IMR-90 (cell line): Measurements from ENCODE around the gene GPX5. TPM values are rescaled to one million over a fixed set of nuclear protein-coding genes. Genes with fewer than 3 reads are reported as not detected.

Source experiments
- ATAC-seq: fragments of 200-7000 bp; cut with Tn5 transposase; 2 replicates; pipeline ENCODE4 v1.9.1; 2020; ENCODE audit warnings: low read depth, mild to moderate bottlenecking, moderate library complexity
- BruUV-seq: library from RNA; stranded (reverse); fragments of 400-500 nt; replicated peaks from 2 replicates; lab custom pipeline; 2021; lab: Mats Ljungman, UMichigan
- CTCF ChIA-PET: fragments of 300-600 bp; formaldehyde crosslinking; extraction: SDS; loops from one replicate; lab custom pipeline; 2021; ENCODE audit warnings: antibody characterized with exemption; lab: Yijun Ruan, JAX
- POLR2A ChIA-PET: fragments of 300-600 bp; sonication (Branson Sonifier 250); formaldehyde crosslinking; loops from one replicate; lab custom pipeline; 2022; ENCODE audit warnings: antibody characterized with exemption; ENCODE audit not compliant: unreplicated experiment; lab: Charles Lee
- DNase-seq: peaks from one replicate; pipeline ENCODE4 v3.0.0; 2013
- H2AFZ ChIP-seq: replicated peaks from 2 replicates; pipeline ENCODE3; 2013; ENCODE audit warnings: low read length, mild to moderate bottlenecking; ENCODE audit not compliant: poor library complexity
- H2AK5ac ChIP-seq: 2 replicates; pipeline ENCODE4 v1.6.1; 2013; ENCODE audit warnings: low read depth, low read length, inconsistent platforms
- H2AK9ac ChIP-seq: replicated peaks from 2 replicates; pipeline ENCODE3; 2013; ENCODE audit warnings: mild to moderate bottlenecking, low read depth, low read length, moderate library complexity; ENCODE audit not compliant: poor library complexity
- H2BK120ac ChIP-seq: 2 replicates; pipeline ENCODE4 v1.6.1; 2013; ENCODE audit warnings: low read depth, low read length, inconsistent platforms
- H2BK15ac ChIP-seq: 3 replicates; pipeline ENCODE4 v1.6.1; 2013; ENCODE audit warnings: low read depth, low read length, inconsistent platforms
- H2BK20ac ChIP-seq: 2 replicates; pipeline ENCODE4 v1.6.1; 2013; ENCODE audit warnings: low read depth, mild to moderate bottlenecking, inconsistent platforms, low read length, moderate library complexity
- H2BK5ac ChIP-seq: 2 replicates; pipeline ENCODE4 v1.6.1; 2013; ENCODE audit warnings: mild to moderate bottlenecking, low read depth, low read length, inconsistent platforms; ENCODE audit not compliant: poor library complexity, severe bottlenecking
- H3K14ac ChIP-seq: replicated peaks from 2 replicates; pipeline ENCODE4 v1.6.1; 2013; ENCODE audit warnings: low read depth, low read length, inconsistent platforms
- H3K18ac ChIP-seq: 2 replicates; pipeline ENCODE4 v1.6.1; 2013; ENCODE audit warnings: low read depth, low read length, control low read depth
- H3K23ac ChIP-seq: 2 replicates; pipeline ENCODE4 v1.6.1; 2013; ENCODE audit warnings: low read depth, low read length, inconsistent platforms
- H3K27ac ChIP-seq: 2 replicates; pipeline ENCODE4 v1.5.1; 2013; ENCODE audit warnings: mild to moderate bottlenecking, control low read depth, low read length; ENCODE audit not compliant: insufficient read depth
- H3K27me3 ChIP-seq: 2 replicates; pipeline ENCODE4 v1.6.1; 2013; ENCODE audit warnings: low read length; ENCODE audit not compliant: control insufficient read depth, insufficient read depth
- H3K36me3 ChIP-seq: 2 replicates; pipeline ENCODE4 v1.6.1; 2013; ENCODE audit warnings: low read length, mixed read lengths; ENCODE audit not compliant: control insufficient read depth, insufficient read depth
- H3K4ac ChIP-seq: 2 replicates; pipeline ENCODE4 v1.6.1; 2013; ENCODE audit warnings: low read depth, low read length, inconsistent platforms
- H3K4me1 ChIP-seq: 2 replicates; pipeline ENCODE4 v1.6.1; 2013; ENCODE audit warnings: low read length, mixed read lengths; ENCODE audit not compliant: control insufficient read depth, insufficient read depth
- H3K4me2 ChIP-seq: 2 replicates; pipeline ENCODE4 v1.6.1; 2013; ENCODE audit warnings: low read depth, mild to moderate bottlenecking, control low read depth, low read length, moderate library complexity
- H3K4me3 ChIP-seq: 2 replicates; pipeline ENCODE4 v1.5.1; 2013; ENCODE audit warnings: low read depth, mild to moderate bottlenecking, control low read depth, low read length, moderate library complexity; ENCODE audit not compliant: insufficient read depth
- H3K56ac ChIP-seq: 2 replicates; pipeline ENCODE4 v1.6.1; 2013; ENCODE audit warnings: low read length, inconsistent platforms; ENCODE audit not compliant: insufficient read depth; ENCODE audit errors: extremely low read depth
- H3K79me1 ChIP-seq, 2 experiments: 2 replicates each; pipeline ENCODE4 v1.6.1; 2013; ENCODE audit warnings: low read length in 2 of 2, inconsistent platforms in 1 of 2, low read depth in 1 of 2
- H3K9ac ChIP-seq: 2 replicates; pipeline ENCODE4 v1.6.1; 2013; ENCODE audit warnings: low read depth, low read length, control low read depth
- H3K9me1 ChIP-seq: 2 replicates; pipeline ENCODE4 v1.6.1; 2013; ENCODE audit warnings: low read length, inconsistent platforms; ENCODE audit not compliant: insufficient read depth
- H3K9me3 ChIP-seq: 2 replicates; pipeline ENCODE4 v1.6.1; 2013; ENCODE audit warnings: low read length; ENCODE audit not compliant: control insufficient read depth, insufficient read depth
- H4K20me1 ChIP-seq: 2 replicates; pipeline ENCODE4 v1.6.1; 2013; ENCODE audit warnings: low read length, inconsistent platforms; ENCODE audit not compliant: insufficient read depth
- H4K5ac ChIP-seq: 2 replicates; pipeline ENCODE4 v1.6.1; 2013; ENCODE audit warnings: mild to moderate bottlenecking, low read depth, low read length, control low read depth
- H4K8ac ChIP-seq, 2 experiments: 2 replicates each; pipeline ENCODE4 v1.6.1; 2013; ENCODE audit warnings: low read depth in 2 of 2, low read length in 2 of 2, control low read depth in 1 of 2, inconsistent platforms in 1 of 2
- H4K91ac ChIP-seq: 2 replicates; pipeline ENCODE4 v1.6.1; 2013; ENCODE audit warnings: low read depth, low read length, inconsistent platforms; ENCODE audit not compliant: insufficient read depth
- BHLHE40 ChIP-seq: fragments of 150-350 bp; IDR thresholded peaks from 2 replicates; pipeline ENCODE4 v1.6.1; 2016; ENCODE audit warnings: mild to moderate bottlenecking, low read depth, low read length
- CEBPB ChIP-seq: IDR thresholded peaks from 2 replicates; pipeline ENCODE4 v1.6.1; 2012; ENCODE audit warnings: low read depth, low read length, improper control_type of control experiment
- CHD1 ChIP-seq: IDR thresholded peaks from 2 replicates; pipeline ENCODE4 v1.6.1; 2012; ENCODE audit warnings: low read depth, low read length, improper control_type of control experiment
- FOS ChIP-seq: fragments of 150-350 bp; IDR thresholded peaks from 2 replicates; pipeline ENCODE4 v1.6.1; 2016; ENCODE audit warnings: low read depth, low read length
- MAFK ChIP-seq: IDR thresholded peaks from 2 replicates; pipeline ENCODE4 v1.6.1; 2012; ENCODE audit warnings: low read depth, low read length, improper control_type of control experiment
- MAZ ChIP-seq: IDR thresholded peaks from 2 replicates; pipeline ENCODE4 v1.6.1; 2012; ENCODE audit warnings: low read depth, mild to moderate bottlenecking, low read length, improper control_type of control experiment, moderate library complexity, borderline replicate concordance
- MXI1 ChIP-seq: IDR thresholded peaks from 2 replicates; pipeline ENCODE4 v1.6.1; 2012; ENCODE audit warnings: low read depth, mild to moderate bottlenecking, low read length, moderate library complexity, borderline replicate concordance
- NFE2L2 ChIP-seq: fragments of 150-350 bp; IDR thresholded peaks from 2 replicates; pipeline ENCODE4 v1.6.1; 2016; ENCODE audit warnings: low read depth, mild to moderate bottlenecking, low read length
- POLR2A ChIP-seq: IDR thresholded peaks from 2 replicates; pipeline ENCODE4 v1.6.1; 2012; ENCODE audit warnings: mild to moderate bottlenecking, low read depth, low read length
- RAD21 ChIP-seq: IDR thresholded peaks from 2 replicates; pipeline ENCODE4 v1.6.1; 2012; ENCODE audit warnings: low read length, improper control_type of control experiment
- RCOR1 ChIP-seq: IDR thresholded peaks from 2 replicates; pipeline ENCODE4 v1.6.1; 2012; ENCODE audit warnings: mild to moderate bottlenecking, low read length, improper control_type of control experiment; ENCODE audit not compliant: insufficient replicate concordance
- RFX5 ChIP-seq: IDR thresholded peaks from 2 replicates; pipeline ENCODE4 v1.8.0; 2012; ENCODE audit warnings: low read depth, mild to moderate bottlenecking, low read length, moderate library complexity
- SMC3 ChIP-seq: fragments of 150-350 bp; IDR thresholded peaks from 2 replicates; pipeline ENCODE4 v1.6.1; 2016; ENCODE audit warnings: low read depth, mild to moderate bottlenecking, antibody characterized with exemption, low read length, moderate library complexity
- WGBS, 2 experiments: methylation state at CpG; one replicate each; pipeline versions ENCODE4 v1.1.5 to v1.1.7; 2013; ENCODE audit warnings: missing lambda C conversion rate in 2 of 2; ENCODE audit not compliant: insufficient read length in 1 of 2; ENCODE audit errors: extremely low coverage in 2 of 2; 5-methylcytosine and 5-hydroxymethylcytosine counted together
- dilution Hi-C: fragments of 300-500 bp; cut with HindIII; formaldehyde crosslinking; loops from one replicate; pipeline ENCODE4 v1.14.3; 2018; ENCODE audit warnings: low sequenced_read_pairs; ENCODE audit not compliant: unreplicated experiment
- in situ Hi-C: fragments of 300-500 bp; cut with MboI; formaldehyde crosslinking; loops from 3 replicates; pipeline ENCODE4 v1.14.3; 2019; ENCODE audit warnings: low sequenced_read_pairs, inconsistent platforms, mixed read lengths
- intact Hi-C: fragments of 100-400 bp; cut with micrococcal nuclease; formaldehyde crosslinking; loops from 2 replicates; pipeline ENCODE4 v1.10.0; 2022
- polyA plus RNA-seq, 3 experiments: library from polyadenylated mRNA; depleted of rRNA; stranded (reverse); fragments of >200 nt; gene quantifications; 2 replicates each; pipeline ENCODE4 v1.2.3, GENCODE V29; 2012; ENCODE audit warnings: low replicate concordance in 1 of 3
- total RNA-seq: library from RNA; depleted of rRNA; stranded (reverse); fragments of >200 nt; gene quantifications from 2 replicates; pipeline ENCODE4 v1.2.3, GENCODE V29; 2012
- TF ChIP-seq, protein P1 (sequence below): fragments of 150-350 bp; IDR thresholded peaks from 2 replicates; pipeline ENCODE4 v1.6.1; 2017; ENCODE audit warnings: mild to moderate bottlenecking, antibody characterized with exemption, low read length, low read depth
- TF ChIP-seq, protein P2 (sequence below): conservative IDR thresholded peaks from 2 replicates; pipeline ENCODE4 v1.5.1; 2012; ENCODE audit warnings: mild to moderate bottlenecking, low read depth, low read length, improper control_type of control experiment
- TF ChIP-seq, protein P3 (sequence below): fragments of 150-350 bp; IDR thresholded peaks from 2 replicates; pipeline ENCODE4 v1.6.1; 2016; ENCODE audit warnings: low read depth, mild to moderate bottlenecking, low read length, moderate library complexity, borderline replicate concordance

The GPX5 gene
- total and polyA plus RNA-seq, 2 of the 4 experiments (the other 2 are of a cell fraction), result not detected

DNA sequence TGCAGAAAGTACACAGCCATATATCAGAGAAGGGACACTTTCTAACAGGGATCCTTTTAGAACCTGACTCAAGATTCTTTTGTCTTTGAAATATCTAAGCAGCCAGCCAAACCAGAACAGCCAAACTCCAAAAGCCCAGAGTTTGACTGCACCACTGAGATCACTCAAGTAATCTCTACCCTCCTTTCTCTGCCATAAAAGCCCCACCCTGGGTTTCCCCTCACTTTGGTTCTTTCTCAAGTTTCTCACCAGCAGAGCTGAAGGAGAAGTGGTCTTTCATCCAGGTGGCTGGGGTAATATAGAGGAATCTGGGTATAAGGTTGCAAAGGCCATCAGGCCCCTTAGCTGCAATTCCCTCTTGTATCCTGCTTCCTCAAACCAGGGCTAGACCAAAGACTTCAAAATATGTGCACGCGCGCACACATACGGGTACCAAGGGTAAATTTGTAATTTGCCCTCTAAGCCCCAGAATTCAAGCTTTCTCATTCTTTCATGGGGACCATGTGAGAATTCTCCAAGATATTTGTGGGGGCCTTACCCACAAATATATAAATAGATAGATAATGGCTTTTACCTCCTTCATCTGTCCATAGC lies 42.9 kb downstream of the GPX5 start:
- Histone ChIP-seq H3K9ac (no peak overlapping the region), H4K20me1 (no peaks in the 10 kb centered on the region), H3K18ac (no peak overlapping the region), H2BK120ac (no peak overlapping the region), H3K27ac (no peak overlapping the region), H3K9me1 (no peaks in the 10 kb centered on the region), H2BK15ac (no peak overlapping the region), H3K9me3 (no peaks in the 10 kb centered on the region), H3K23ac (no peak overlapping the region), H3K56ac (no peak overlapping the region), H4K91ac (no peak overlapping the region), H2AK5ac (no peak overlapping the region), H3K4me3 (no peak overlapping the region), H3K36me3 (no peaks in the 10 kb centered on the region), H2AK9ac (no peak overlapping the region), H2BK5ac (no peak overlapping the region), H3K4me1 (no peaks in the 10 kb centered on the region), H3K4ac (no peak overlapping the region), H2AFZ (no peak overlapping the region), H3K79me1 (no peaks in the 10 kb centered on the region), H3K27me3 (no peaks in the 10 kb centered on the region), H3K4me2 (no peak overlapping the region), H2BK20ac (no peak overlapping the region), H4K5ac (no peak overlapping the region), H3K14ac (no peak overlapping the region), H4K8ac (no peak overlapping the region)
- CTCF ChIA-PET, result no interaction called here
- ATAC-seq (no peak), DNase-seq (no peak)
- BruUV-seq, result no TSS peak
- in situ Hi-C loops, result no loop called here
- intact Hi-C loops, result no loop called here
- POLR2A ChIA-PET, result no interaction called here
- dilution Hi-C loops, result no loop called here
- no CpG with 5 or more reads among the region's 4 CpGs for WGBS, 2 experiments
- TF ChIP-seq MAFK, result no peak
- TF ChIP-seq, protein P1, sequence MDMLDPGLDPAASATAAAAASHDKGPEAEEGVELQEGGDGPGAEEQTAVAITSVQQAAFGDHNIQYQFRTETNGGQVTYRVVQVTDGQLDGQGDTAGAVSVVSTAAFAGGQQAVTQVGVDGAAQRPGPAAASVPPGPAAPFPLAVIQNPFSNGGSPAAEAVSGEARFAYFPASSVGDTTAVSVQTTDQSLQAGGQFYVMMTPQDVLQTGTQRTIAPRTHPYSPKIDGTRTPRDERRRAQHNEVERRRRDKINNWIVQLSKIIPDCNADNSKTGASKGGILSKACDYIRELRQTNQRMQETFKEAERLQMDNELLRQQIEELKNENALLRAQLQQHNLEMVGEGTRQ, result no peak
- TF ChIP-seq MAZ, result no peak
- TF ChIP-seq RFX5, result no peak
- TF ChIP-seq POLR2A, result no peak
- no peak for TF ChIP-seq RCOR1
- TF ChIP-seq CEBPB, result no peak
- TF ChIP-seq SMC3, result no peak
- no peak for TF ChIP-seq BHLHE40
- TF ChIP-seq, protein P2, sequence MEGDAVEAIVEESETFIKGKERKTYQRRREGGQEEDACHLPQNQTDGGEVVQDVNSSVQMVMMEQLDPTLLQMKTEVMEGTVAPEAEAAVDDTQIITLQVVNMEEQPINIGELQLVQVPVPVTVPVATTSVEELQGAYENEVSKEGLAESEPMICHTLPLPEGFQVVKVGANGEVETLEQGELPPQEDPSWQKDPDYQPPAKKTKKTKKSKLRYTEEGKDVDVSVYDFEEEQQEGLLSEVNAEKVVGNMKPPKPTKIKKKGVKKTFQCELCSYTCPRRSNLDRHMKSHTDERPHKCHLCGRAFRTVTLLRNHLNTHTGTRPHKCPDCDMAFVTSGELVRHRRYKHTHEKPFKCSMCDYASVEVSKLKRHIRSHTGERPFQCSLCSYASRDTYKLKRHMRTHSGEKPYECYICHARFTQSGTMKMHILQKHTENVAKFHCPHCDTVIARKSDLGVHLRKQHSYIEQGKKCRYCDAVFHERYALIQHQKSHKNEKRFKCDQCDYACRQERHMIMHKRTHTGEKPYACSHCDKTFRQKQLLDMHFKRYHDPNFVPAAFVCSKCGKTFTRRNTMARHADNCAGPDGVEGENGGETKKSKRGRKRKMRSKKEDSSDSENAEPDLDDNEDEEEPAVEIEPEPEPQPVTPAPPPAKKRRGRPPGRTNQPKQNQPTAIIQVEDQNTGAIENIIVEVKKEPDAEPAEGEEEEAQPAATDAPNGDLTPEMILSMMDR, result no peak
- no peak for TF ChIP-seq NFE2L2
- TF ChIP-seq, protein P3, sequence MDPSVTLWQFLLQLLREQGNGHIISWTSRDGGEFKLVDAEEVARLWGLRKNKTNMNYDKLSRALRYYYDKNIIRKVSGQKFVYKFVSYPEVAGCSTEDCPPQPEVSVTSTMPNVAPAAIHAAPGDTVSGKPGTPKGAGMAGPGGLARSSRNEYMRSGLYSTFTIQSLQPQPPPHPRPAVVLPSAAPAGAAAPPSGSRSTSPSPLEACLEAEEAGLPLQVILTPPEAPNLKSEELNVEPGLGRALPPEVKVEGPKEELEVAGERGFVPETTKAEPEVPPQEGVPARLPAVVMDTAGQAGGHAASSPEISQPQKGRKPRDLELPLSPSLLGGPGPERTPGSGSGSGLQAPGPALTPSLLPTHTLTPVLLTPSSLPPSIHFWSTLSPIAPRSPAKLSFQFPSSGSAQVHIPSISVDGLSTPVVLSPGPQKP, result no peak
- TF ChIP-seq MXI1, result no peak
- TF ChIP-seq CHD1, result no peak
- TF ChIP-seq RAD21, result no peak
- no peak for TF ChIP-seq FOS
